GM18517 (cell line): ENCODE results near the gene HDAC8.
"Not testable (repeated sequence)": the region's sequence is repeated elsewhere in the genome, so short reads cannot be mapped to it uniquely, and the experiment has no call there.

ENCODE experiments used
- ATAC-seq: cut with Tn5 transposase; IDR thresholded peaks from one replicate; pipeline ENCODE4 v1.9.1; 2021; ENCODE audit warnings: mild to moderate bottlenecking, moderate library complexity; ENCODE audit not compliant: unreplicated experiment

HDAC8 gene

GRCh38 chrX:72465889-72466288 lies 106.8 kb downstream of the HDAC8 start:
- no peak for ATAC-seq

GRCh38 chrX:72461766-72462165 lies 110.9 kb downstream of the HDAC8 start:
- no peak for ATAC-seq

- no peak for ATAC-seq
Observed at GRCh38 chrX:72461288-72461687, 111.4 kb downstream of the HDAC8 start.

- ATAC-seq, result no peak
Observed at GRCh38 chrX:72460715-72461114, 111.9 kb downstream of the HDAC8 start.

GRCh38 chrX:72449034-72449433 lies 123.6 kb downstream of the HDAC8 start:
- not testable (repeated sequence) for ATAC-seq

GRCh38 chrX:72440764-72441163 lies 131.9 kb downstream of the HDAC8 start:
- not testable (repeated sequence) for ATAC-seq

- no peak for ATAC-seq
Observed at GRCh38 chrX:72436010-72436409, 136.6 kb downstream of the HDAC8 start.

- no peak for ATAC-seq
Observed at GRCh38 chrX:72430405-72430968, 142.2 kb downstream of the HDAC8 start.

GRCh38 chrX:72421797-72422196 lies 150.8 kb downstream of the HDAC8 start:
- no peak for ATAC-seq

- ATAC-seq, result no peak
Observed at GRCh38 chrX:72409993-72410392, 162.7 kb downstream of the HDAC8 start.

- ATAC-seq, result no peak
Observed at GRCh38 chrX:72408885-72409284, 163.8 kb downstream of the HDAC8 start.

- ATAC-seq, result not testable (repeated sequence)
Observed at GRCh38 chrX:72405136-72405535, 167.5 kb downstream of the HDAC8 start.

- no peak for ATAC-seq
Observed at GRCh38 chrX:72402614-72403013, 170.0 kb downstream of the HDAC8 start.

GRCh38 chrX:72399816-72400215 lies 172.8 kb downstream of the HDAC8 start:
- no peak for ATAC-seq

GRCh38 chrX:72396117-72396516 lies 176.5 kb downstream of the HDAC8 start:
- no peak for ATAC-seq

GRCh38 chrX:72395237-72395636 lies 177.4 kb downstream of the HDAC8 start:
- ATAC-seq, result no peak

- no peak for ATAC-seq
Observed at GRCh38 chrX:72394518-72395170, 178.0 kb downstream of the HDAC8 start.

GRCh38 chrX:72393836-72394517 lies 178.7 kb downstream of the HDAC8 start:
- ATAC-seq, result no peak

GRCh38 chrX:72392816-72393800 lies 179.5 kb downstream of the HDAC8 start:
- no peak for ATAC-seq

GRCh38 chrX:72392042-72392441 lies 180.6 kb downstream of the HDAC8 start:
- no peak for ATAC-seq

GRCh38 chrX:72387247-72387646 lies 185.4 kb downstream of the HDAC8 start:
- no peak for ATAC-seq
